ENCODE data around the gene EVC2. TPM values are rescaled to one million over a fixed set of nuclear protein-coding genes. Genes with fewer than 3 reads are reported as not detected.

EVC2 gene
- total and polyA plus RNA-seq, 9 of the 15 experiments (the other 6 are each of a cell fraction or from before 2014, with no cell fraction given): 0.03 to 0.55 (median 0.38) TPM; not detected in 1

DNA sequence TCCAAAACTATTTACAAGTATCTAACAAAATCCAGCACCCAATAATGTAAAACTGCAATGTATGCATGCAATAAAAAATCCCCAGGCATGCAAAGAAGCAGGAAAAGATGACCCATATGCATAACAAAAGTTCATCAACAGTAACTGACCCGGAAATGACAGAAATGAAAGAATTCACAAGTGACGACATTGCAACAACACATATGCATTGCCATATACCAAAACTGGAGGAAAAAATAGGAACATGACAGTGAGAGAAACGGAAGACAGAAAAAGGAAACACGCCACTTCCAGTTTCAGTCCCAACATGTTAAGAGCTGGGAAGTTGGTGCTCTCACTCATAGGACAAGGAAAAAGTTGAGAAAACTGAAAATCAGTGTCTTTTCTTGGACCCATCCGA is 154.6 kb downstream of the EVC2 start (continued):
- TF ChIP-seq TEAD4 (IDR thresholded peaks at IDR 0.05; ENCODE audit: low read length): no peak
- no peak for TF ChIP-seq TEAD4 (CRISPR knock-in tag; IDR thresholded peaks at IDR 0.05; ENCODE audit: borderline replicate concordance)
- TF ChIP-seq HDAC8 (tag; IDR thresholded peaks at IDR 0.05): no peak
- no peak for TF ChIP-seq NKRF (IDR thresholded peaks at IDR 0.05; ENCODE audit: borderline replicate concordance)
- no peak for TF ChIP-seq ZSCAN29 (IDR thresholded peaks at IDR 0.05)
- TF ChIP-seq, protein P1, sequence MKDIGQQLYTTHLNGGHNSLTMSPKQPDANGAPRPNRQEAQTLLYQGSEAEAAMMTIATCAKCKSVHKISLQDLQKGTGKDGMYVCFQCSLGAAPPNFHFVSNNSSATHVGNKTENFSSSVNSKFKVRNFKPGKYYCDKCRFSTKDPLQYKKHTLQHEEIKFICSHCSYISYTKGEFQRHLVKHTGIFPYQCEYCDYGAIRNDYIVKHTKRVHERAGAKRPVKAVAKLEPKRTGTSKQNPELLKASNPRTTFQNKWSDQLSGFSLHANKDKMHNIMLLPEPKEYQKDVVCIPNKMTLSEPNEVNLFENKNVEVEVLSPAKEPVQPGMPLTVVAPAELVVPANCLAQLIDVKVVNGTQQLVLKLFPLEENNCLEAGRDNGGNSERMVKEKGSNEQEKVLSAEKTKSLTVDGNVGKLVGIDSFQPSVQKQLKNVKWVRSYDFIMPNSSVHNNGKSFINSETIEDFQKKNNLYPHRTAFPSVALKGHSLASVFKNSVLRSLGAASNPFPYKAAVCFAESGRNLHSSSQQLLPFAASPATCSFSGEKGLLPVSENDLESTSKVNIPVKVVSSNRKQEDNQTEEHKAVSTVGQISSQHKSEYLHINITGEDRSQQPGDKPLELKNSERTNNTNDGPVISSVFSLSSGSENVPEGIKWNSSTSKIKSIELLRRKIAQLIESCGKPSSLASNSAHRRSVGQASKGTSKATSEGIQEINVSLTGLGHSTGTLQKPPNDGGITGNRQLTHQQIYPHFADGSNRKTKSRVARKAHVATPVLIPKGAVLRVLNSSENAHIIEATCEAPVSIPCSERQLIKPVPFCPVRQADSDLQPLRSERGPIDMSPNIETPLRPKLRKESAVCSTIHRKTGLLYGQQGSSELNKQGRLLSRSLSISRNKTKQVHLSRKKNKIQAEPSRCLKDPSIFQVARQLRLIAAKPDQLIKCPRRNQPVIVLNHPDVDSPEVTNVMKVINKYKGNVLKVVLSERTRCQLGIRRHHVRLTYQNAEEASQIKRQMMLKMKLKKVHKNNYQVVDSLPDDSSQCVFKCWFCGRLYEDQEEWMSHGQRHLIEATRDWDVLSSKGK (CRISPR knock-in tag; IDR thresholded peaks at IDR 0.05): no peak
- no peak for TF ChIP-seq FIP1L1 (IDR thresholded peaks at IDR 0.05; ENCODE audit: low read depth, low read length, poor library complexity, severe bottlenecking)
